CD14-positive monocyte (primary cell): Measurements from ENCODE around the gene PDE11A. TPM values are rescaled to one million over a fixed set of nuclear protein-coding genes. Genes with fewer than 3 reads are reported as not detected.

Source experiments
- DNase-seq, 3 donors: peaks; one replicate each; pipeline ENCODE4 v3.0.0-alpha.2; 2011 to 2022
- H2AFZ ChIP-seq: 2 replicates; pipeline ENCODE4 v1.6.0; 2012; ENCODE audit warnings: mild to moderate bottlenecking, low read depth, low read length, inconsistent platforms; ENCODE audit not compliant: insufficient read depth, poor library complexity, severe bottlenecking
- H3K27ac ChIP-seq, 2 donors: 1 replicate in 1 of 2; 2 replicates in 1 of 2; pipeline ENCODE4 v1.5.1; 2012 to 2013; ENCODE audit warnings: low read length in 2 of 2, control low read depth in 1 of 2, inconsistent platforms in 1 of 2, low read depth in 1 of 2, mild to moderate bottlenecking in 1 of 2
- H3K27me3 ChIP-seq, 2 donors: one replicate each; pipeline versions ENCODE4 v1.6.0 to v1.6.1; 2011 to 2013; ENCODE audit warnings: low read length in 2 of 2; ENCODE audit not compliant: control insufficient read depth in 2 of 2, insufficient read depth in 2 of 2
- H3K36me3 ChIP-seq, 2 donors: replicated peaks in 1 of 2; 1 replicate in 1 of 2; 2 replicates in 1 of 2; pipeline versions ENCODE4 v1.5.1 to v1.6.1; 2012 to 2013; ENCODE audit warnings: low read length in 2 of 2, control low read depth in 1 of 2, inconsistent platforms in 1 of 2, mild to moderate bottlenecking in 1 of 2; ENCODE audit not compliant: insufficient read depth in 2 of 2, control insufficient read depth in 1 of 2
- H3K4me1 ChIP-seq, 2 donors: 1 replicate in 1 of 2; 2 replicates in 1 of 2; pipeline versions ENCODE4 v1.5.1 to v1.6.1; 2012 to 2013; ENCODE audit warnings: low read length in 2 of 2, control low read depth in 1 of 2, inconsistent platforms in 1 of 2, mild to moderate bottlenecking in 1 of 2, moderate library complexity in 1 of 2; ENCODE audit not compliant: insufficient read depth in 2 of 2, control insufficient read depth in 1 of 2
- H3K4me2 ChIP-seq: replicated peaks from 2 replicates; pipeline ENCODE3; 2012; ENCODE audit warnings: low read length, moderate library complexity, mild to moderate bottlenecking; ENCODE audit not compliant: poor library complexity, severe bottlenecking; ENCODE audit errors: extremely low read depth
- H3K4me3 ChIP-seq, 3 experiments: fragments of 200-600 bp in 1 of 3; sonication (generic) in 1 of 3; replicated peaks in 1 of 3; 1 replicate in 2 of 3; 2 replicates in 1 of 3; pipeline ENCODE4 v1.5.1; 2011 to 2013; ENCODE audit warnings: low read length in 3 of 3, mild to moderate bottlenecking in 3 of 3, control low read depth in 2 of 3, low read depth in 2 of 3, inconsistent platforms in 1 of 3, moderate library complexity in 1 of 3
- H3K79me2 ChIP-seq: 2 replicates; pipeline ENCODE4 v1.6.0; 2012; ENCODE audit warnings: mild to moderate bottlenecking, control low read depth, inconsistent platforms, low read length, moderate library complexity; ENCODE audit not compliant: insufficient read depth
- H3K9ac ChIP-seq: 2 replicates; pipeline ENCODE4 v1.6.0; 2017; ENCODE audit warnings: low read length, mild to moderate bottlenecking; ENCODE audit not compliant: insufficient read depth, poor library complexity, severe bottlenecking
- H3K9me3 ChIP-seq, 2 donors: replicated peaks in 1 of 2; 1 replicate in 1 of 2; 2 replicates in 1 of 2; pipeline versions ENCODE4 v1.5.1 to v1.6.1; 2012 to 2013; ENCODE audit warnings: low read length in 2 of 2, control low read depth in 1 of 2; ENCODE audit not compliant: control insufficient read depth in 1 of 2, insufficient read depth in 1 of 2
- H4K20me1 ChIP-seq: 2 replicates; pipeline ENCODE4 v1.6.0; 2012; ENCODE audit warnings: mild to moderate bottlenecking, low read length, control low read depth, moderate library complexity; ENCODE audit not compliant: insufficient read depth
- H3K27ac Mint-ChIP-seq, 7 donors: one replicate each; pipeline ENCODE4 v1.8.0; 2020; ENCODE audit warnings: mild to moderate bottlenecking in 7 of 7, mixed read lengths in 7 of 7, moderate library complexity in 6 of 7, inconsistent platforms in 2 of 7
- H3K27me3 Mint-ChIP-seq, 3 donors: one replicate each; pipeline ENCODE4 v1.8.0; 2021 to 2022; ENCODE audit warnings: low read depth in 3 of 3, mild to moderate bottlenecking in 3 of 3, mixed read lengths in 3 of 3, moderate library complexity in 3 of 3, inconsistent platforms in 1 of 3
- H3K36me3 Mint-ChIP-seq, 2 donors: one replicate each; pipeline ENCODE4 v1.8.0; 2020; ENCODE audit warnings: mixed read lengths in 2 of 2, inconsistent platforms in 1 of 2, mild to moderate bottlenecking in 1 of 2
- H3K4me1 Mint-ChIP-seq: one replicate; pipeline ENCODE4 v1.8.0; 2020; ENCODE audit warnings: mild to moderate bottlenecking, mixed read lengths
- H3K4me3 Mint-ChIP-seq, 2 donors: one replicate each; pipeline ENCODE4 v1.8.0; 2020; ENCODE audit warnings: mild to moderate bottlenecking in 2 of 2, mixed read lengths in 2 of 2, moderate library complexity in 1 of 2
- H3K9me3 Mint-ChIP-seq, 7 donors: one replicate each; pipeline ENCODE4 v1.8.0; 2020 to 2022; ENCODE audit warnings: mixed read lengths in 7 of 7, mild to moderate bottlenecking in 6 of 7, moderate library complexity in 6 of 7, inconsistent platforms in 2 of 7
- CTCF ChIP-seq: fragments of 200-600 bp; IDR thresholded peaks from one replicate; pipeline ENCODE4 v1.8.0; 2022; ENCODE audit warnings: antibody characterized with exemption, mild to moderate bottlenecking
- WGBS: methylation state at CpG from one replicate; pipeline ENCODE4 v1.1.5; 2013; ENCODE audit warnings: missing lambda C conversion rate; ENCODE audit not compliant: insufficient coverage; 5-methylcytosine and 5-hydroxymethylcytosine counted together
- intact Hi-C, 2 donors: fragments of 100-400 bp; cut with micrococcal nuclease; formaldehyde crosslinking; loops; one replicate each; pipeline versions ENCODE4 v1.15.0 to v1.15.1; 2023
- polyA plus RNA-seq, 3 donors: library from polyadenylated mRNA; depleted of rRNA in 1 of 3; unstranded in 2 of 3; stranded (reverse) in 1 of 3; fragments of 300-500 nt in 2 of 3; fragments of >200 nt in 1 of 3; fragmentation: Illumina TruSeq in 2 of 3; gene quantifications; 1 replicate in 2 of 3; 2 replicates in 1 of 3; pipeline ENCODE4 v1.2.3, GENCODE V29; 2012 to 2021

The PDE11A gene
- polyA plus RNA-seq, 3 donors, result not detected

- H3K4me1 ChIP-seq, result no peaks in the 10 kb centered on the region
- H3K79me2 ChIP-seq, result no peaks in the 10 kb centered on the region
- H4K20me1 ChIP-seq, result no peaks in the 10 kb centered on the region
- no peak overlapping the region for H3K27ac Mint-ChIP-seq
- H3K9ac ChIP-seq, result no peak overlapping the region
- H3K4me3 ChIP-seq, result no peak overlapping the region
- H3K9me3 Mint-ChIP-seq, result peaks cover 0 to 6% (median 0%) of the 10 kb centered on the region in 7 donors
- H3K27me3 Mint-ChIP-seq, result no peaks in the 10 kb centered on the region
- TF ChIP-seq CTCF, result no peak
- H3K9me3 ChIP-seq, result no peaks in the 10 kb centered on the region
- H3K36me3 Mint-ChIP-seq, result no peaks in the 10 kb centered on the region
- no peak overlapping the region for H3K4me2 ChIP-seq
- intact Hi-C loops, result no loop called here
- H3K4me1 Mint-ChIP-seq, result no peaks in the 10 kb centered on the region
- no peaks in the 10 kb centered on the region for H3K36me3 ChIP-seq
- no peak for DNase-seq
- no peaks in the 10 kb centered on the region for H3K27me3 ChIP-seq
- H2AFZ ChIP-seq, result no peak overlapping the region
- WGBS, result no CpG with 5 or more reads among the region's 3 CpGs
- no peak overlapping the region for H3K4me3 Mint-ChIP-seq
- no peak overlapping the region for H3K27ac ChIP-seq
These were observed 249.6 kb downstream of the PDE11A start for GRCh38 chr2:177822941-177823340.

- Histone ChIP-seq H3K36me3 (no peaks in the 10 kb centered on the region), H3K4me1 (no peaks in the 10 kb centered on the region), H3K9ac (no peak overlapping the region), H3K4me2 (no peak overlapping the region), H2AFZ (no peak overlapping the region), H3K4me3 (no peak overlapping the region), H4K20me1 (no peaks in the 10 kb centered on the region), H3K27me3 (no peaks in the 10 kb centered on the region), H3K9me3 (no peaks in the 10 kb centered on the region), H3K79me2 (no peaks in the 10 kb centered on the region), H3K27ac (no peak overlapping the region)
- Mint-ChIP-seq H3K9me3 (peaks cover 0 to 5% (median 0%) of the 10 kb centered on the region in 7 donors), H3K27me3 (peaks cover 0 to 2% (median 0%) of the 10 kb centered on the region in 3 donors), H3K4me3 (no peak overlapping the region), H3K27ac (no peak overlapping the region), H3K36me3 (no peaks in the 10 kb centered on the region), H3K4me1 (no peaks in the 10 kb centered on the region)
- TF ChIP-seq CTCF, result no peak
- intact Hi-C loops, result no loop called here
- no peak for DNase-seq
- no CpG with 5 or more reads among the region's 1 CpG for WGBS
These were observed 254.2 kb downstream of the PDE11A start for GRCh38 chr2:177818412-177818811.
